Lower leg skin (tissue), 4 donors: ENCODE measurements around the gene PBX1. TPM values are rescaled to one million over a fixed set of nuclear protein-coding genes. Genes with fewer than 3 reads are reported as not detected.

Source experiments
- DNase-seq, 2 donors: peaks; one replicate each; pipeline ENCODE4 v3.0.0-alpha.2; 2019; ENCODE audit warnings: low spot score in 2 of 2
- H3K4me3 ChIP-seq: fragments of 200-600 bp; sonication (generic); 2 replicates; pipeline ENCODE4 v1.5.1; 2017; ENCODE audit warnings: mild to moderate bottlenecking, low read depth; ENCODE audit not compliant: poor library complexity, severe bottlenecking
- CTCF ChIP-seq, 3 donors: fragments of 450-650 bp; IDR thresholded peaks; one replicate each; pipeline ENCODE4 v1.5.1; 2016; ENCODE audit warnings: antibody characterized with exemption in 3 of 3, mild to moderate bottlenecking in 3 of 3, moderate library complexity in 2 of 3
- POLR2A ChIP-seq, 2 donors: fragments of 450-650 bp; IDR thresholded peaks; one replicate each; pipeline ENCODE4 v1.6.1; 2016 to 2017; ENCODE audit warnings: antibody characterized with exemption in 2 of 2, mild to moderate bottlenecking in 1 of 2, moderate library complexity in 1 of 2
- WGBS, 2 donors: methylation state at CpG; one replicate each; pipeline ENCODE4 v1.1.5; 2018; 5-methylcytosine and 5-hydroxymethylcytosine counted together
- intact Hi-C: fragments of 100-400 bp; cut with DNase I; formaldehyde crosslinking; loops from one replicate; pipeline ENCODE4 v1.15.0; 2023; ENCODE audit warnings: low total_unique reads
- total RNA-seq, 4 donors: library from RNA; depleted of rRNA; stranded (reverse); fragments of >200 nt; gene quantifications; one replicate each; pipeline ENCODE4 v1.1.0, GENCODE V29; 2016

Gene PBX1
- total RNA-seq, 4 donors from 2014 or later = 10.0 to 24.1 (median 15.4) TPM

- H3K4me3 ChIP-seq = no peak overlapping the region
- WGBS, 2 donors = 18 to 20% methylated on average over 8 of the region's 8 CpGs
Observed at GRCh38 chr1:164754088-164754600, 195.2 kb downstream of the PBX1 start.

DNA sequence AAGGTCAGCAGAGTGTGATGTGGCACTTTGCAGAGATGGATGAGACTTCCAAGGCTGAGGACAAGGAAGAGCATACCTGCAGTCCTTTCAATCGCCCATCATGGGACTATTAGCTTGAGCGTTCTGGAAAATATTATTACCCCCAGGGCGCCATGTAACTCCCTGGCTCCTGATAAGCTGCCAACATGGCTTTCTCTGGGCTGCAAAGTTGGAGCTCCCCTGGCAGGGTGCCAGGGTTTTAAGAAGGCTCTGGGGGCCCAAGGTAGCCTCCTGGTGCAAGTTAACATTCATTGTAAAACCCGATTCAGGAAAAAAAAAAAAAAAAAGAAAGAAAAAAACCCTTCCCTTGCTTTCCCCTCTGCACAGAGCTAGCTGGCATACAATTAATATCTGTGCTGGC is 196.7 kb downstream of the PBX1 start:
- intact Hi-C loops = no loop called here
- TF ChIP-seq CTCF (IDR thresholded peaks at IDR 0.05) (no peak), POLR2A (IDR thresholded peaks at IDR 0.05) (no peak)
- no peak for DNase-seq
- H3K4me3 ChIP-seq = no peak overlapping the region
- WGBS, 2 donors = 46 to 47% methylated on average over 4 of the region's 4 CpGs

More at GRCh38 chr1:164754088-164754600, 195.2 kb downstream of the PBX1 start:
- no peak for TF ChIP-seq CTCF (IDR thresholded peaks at IDR 0.05)
- TF ChIP-seq POLR2A (IDR thresholded peaks at IDR 0.05) = no peak
- intact Hi-C loops = no loop called here
- no peak for DNase-seq

- intact Hi-C loops = no loop called here
- 93 to 94% methylated on average over 1 of the region's 1 CpG for WGBS, 2 donors
- DNase-seq = no peak
- no peak overlapping the region for H3K4me3 ChIP-seq
- TF ChIP-seq POLR2A (IDR thresholded peaks at IDR 0.05) = no peak
- no peak for TF ChIP-seq CTCF (IDR thresholded peaks at IDR 0.05)
Observed at GRCh38 chr1:164756741-164757140, 197.8 kb downstream of the PBX1 start.

DNA sequence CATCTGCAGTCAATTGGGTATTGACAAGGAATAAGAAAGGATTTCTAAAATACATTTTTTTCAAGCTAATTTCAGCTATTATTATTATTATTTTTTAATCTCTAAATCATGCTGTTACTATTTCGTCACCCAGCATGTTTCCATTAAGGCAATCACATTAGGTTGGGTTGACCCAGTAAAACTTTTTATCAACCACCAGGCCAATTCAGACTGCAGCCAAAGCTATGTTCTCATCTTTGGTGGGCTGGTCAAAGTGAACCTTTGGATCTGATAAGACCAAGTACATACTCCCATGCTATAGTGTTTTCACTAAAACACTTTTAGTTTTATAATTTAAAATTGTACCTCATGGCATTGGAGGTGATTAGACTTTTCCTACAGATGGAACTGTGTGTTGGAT is 198.6 kb downstream of the PBX1 start:
- intact Hi-C loops = no loop called here
- WGBS, 2 donors = 49 to 56% methylated on average over 1 of the region's 1 CpG
- no peak for DNase-seq
- TF ChIP-seq CTCF (IDR thresholded peaks at IDR 0.05) = no peak
- no peak for TF ChIP-seq POLR2A (IDR thresholded peaks at IDR 0.05)
- H3K4me3 ChIP-seq = no peak overlapping the region

DNA sequence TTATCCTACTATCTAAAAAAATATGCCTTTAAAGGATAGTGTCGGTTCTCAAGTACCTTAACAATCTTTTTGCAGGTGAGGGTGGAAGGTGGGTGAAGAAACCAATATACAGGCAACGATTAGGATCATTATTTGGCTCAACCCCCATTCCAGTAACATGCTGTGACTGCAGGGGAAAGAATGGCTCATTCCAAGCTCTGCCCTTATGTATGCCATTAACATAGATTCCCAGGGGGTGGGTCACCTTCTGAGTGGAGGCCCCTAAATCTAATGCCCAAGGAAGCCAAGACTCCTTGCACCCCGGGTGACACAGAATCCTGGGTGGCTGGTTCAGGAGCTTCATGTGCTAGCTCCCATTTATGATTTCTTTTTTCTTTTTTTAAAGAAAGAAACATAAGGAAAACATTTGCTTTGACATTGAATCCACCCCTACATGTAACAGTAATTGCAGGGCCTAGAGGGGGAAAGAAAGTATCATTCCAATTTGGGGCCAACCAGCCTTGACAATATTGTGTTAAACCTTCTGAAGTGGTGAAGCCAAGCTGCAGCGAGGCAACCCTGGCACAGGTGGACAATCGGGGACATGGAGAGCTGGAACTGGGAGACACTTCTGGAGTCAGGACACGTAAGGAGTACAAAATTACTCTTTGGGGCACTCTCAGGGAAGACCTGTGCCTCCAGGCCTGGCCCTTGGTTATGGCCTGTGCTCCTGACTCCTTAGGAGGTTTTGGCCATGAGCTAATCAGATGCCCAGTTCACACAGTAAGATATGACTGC is 200.3 kb downstream of the PBX1 start:
- WGBS, 2 donors = 78 to 82% methylated on average over 6 of the region's 6 CpGs
- TF ChIP-seq CTCF (IDR thresholded peaks at IDR 0.05) (no peak), POLR2A (IDR thresholded peaks at IDR 0.05) (no peak)
- no peak overlapping the region for H3K4me3 ChIP-seq
- intact Hi-C loops = no loop called here
- no peak for DNase-seq
